H9 (cell line): ENCODE results near the gene NBEA. TPM values are rescaled to one million over a fixed set of nuclear protein-coding genes. Genes with fewer than 3 reads are reported as not detected.
A peak's percentile ranks its signal among the peaks of the same experiment; 100 is the strongest.

Source experiments
- DNase-seq: peaks from one replicate; pipeline ENCODE4 v3.0.0-alpha.2; 2017
- H2AFZ ChIP-seq: one replicate; pipeline ENCODE4 v1.6.1; 2013; ENCODE audit warnings: mild to moderate bottlenecking, low read length, control low read depth, moderate library complexity
- H2AK5ac ChIP-seq: 2 replicates; pipeline ENCODE4 v1.6.1; 2013; ENCODE audit warnings: low read length, control low read depth, mixed read lengths; ENCODE audit not compliant: insufficient read length
- H2BK120ac ChIP-seq: one replicate; pipeline ENCODE4 v1.6.1; 2013; ENCODE audit warnings: low read depth, mild to moderate bottlenecking, low read length, control low read depth, inconsistent platforms; ENCODE audit not compliant: poor library complexity, severe bottlenecking
- H2BK12ac ChIP-seq: 2 replicates; pipeline ENCODE4 v1.6.1; 2013; ENCODE audit warnings: low read length, control low read depth, mixed read lengths, low read depth; ENCODE audit not compliant: insufficient read length
- H2BK15ac ChIP-seq: 2 replicates; pipeline ENCODE4 v1.6.1; 2013; ENCODE audit warnings: low read depth, low read length, control low read depth
- H2BK20ac ChIP-seq: one replicate; pipeline ENCODE4 v1.6.1; 2013; ENCODE audit warnings: low read depth, mild to moderate bottlenecking, low read length, control low read depth, inconsistent platforms; ENCODE audit not compliant: poor library complexity, severe bottlenecking
- H2BK5ac ChIP-seq: 2 replicates; pipeline ENCODE4 v1.6.1; 2013; ENCODE audit warnings: low read length, control low read depth, mixed read lengths; ENCODE audit not compliant: insufficient read length
- H3K14ac ChIP-seq: 2 replicates; pipeline ENCODE4 v1.6.1; 2013; ENCODE audit warnings: low read length, control low read depth; ENCODE audit not compliant: insufficient read depth
- H3K18ac ChIP-seq: 2 replicates; pipeline ENCODE4 v1.6.1; 2013; ENCODE audit warnings: low read depth, mild to moderate bottlenecking, mixed read lengths, low read length, control low read depth; ENCODE audit not compliant: insufficient read length
- H3K23ac ChIP-seq: 2 replicates; pipeline ENCODE4 v1.6.1; 2013; ENCODE audit warnings: low read length, control low read depth, mixed read lengths, low read depth; ENCODE audit not compliant: insufficient read length
- H3K23me2 ChIP-seq: 2 replicates; pipeline ENCODE4 v1.6.1; 2013; ENCODE audit warnings: low read depth, mild to moderate bottlenecking, mixed read lengths, low read length, control low read depth; ENCODE audit not compliant: insufficient read length, poor library complexity, severe bottlenecking
- H3K27ac ChIP-seq: 2 replicates; pipeline ENCODE4 v1.5.1; 2013; ENCODE audit warnings: low read length, control low read depth, mixed read lengths, low read depth; ENCODE audit not compliant: insufficient read length
- H3K27me3 ChIP-seq: 2 replicates; pipeline ENCODE4 v1.6.1; 2013; ENCODE audit warnings: low read length, control low read depth, inconsistent platforms; ENCODE audit not compliant: insufficient read depth
- H3K4ac ChIP-seq: 2 replicates; pipeline ENCODE4 v1.6.1; 2013; ENCODE audit warnings: low read depth, mild to moderate bottlenecking, control low read depth, inconsistent platforms, low read length, moderate library complexity
- H3K4me1 ChIP-seq: 2 replicates; pipeline ENCODE4 v1.6.1; 2013; ENCODE audit warnings: low read length, control low read depth, inconsistent platforms; ENCODE audit not compliant: insufficient read depth
- H3K4me2 ChIP-seq: 2 replicates; pipeline ENCODE4 v1.6.1; 2013; ENCODE audit warnings: low read length, control low read depth, mixed read lengths; ENCODE audit not compliant: insufficient read length, insufficient read depth
- H3K56ac ChIP-seq: 2 replicates; pipeline ENCODE4 v1.6.1; 2013; ENCODE audit warnings: low read depth, mild to moderate bottlenecking, mixed read lengths, low read length, control low read depth; ENCODE audit not compliant: insufficient read length
- H3K79me1 ChIP-seq: 2 replicates; pipeline ENCODE4 v1.6.1; 2013; ENCODE audit warnings: low read depth, mild to moderate bottlenecking, moderate library complexity, low read length, control low read depth, inconsistent platforms; ENCODE audit not compliant: insufficient read depth, poor library complexity, severe bottlenecking
- H3K79me2 ChIP-seq: 2 replicates; pipeline ENCODE4 v1.6.1; 2013; ENCODE audit warnings: low read length, control low read depth, inconsistent platforms; ENCODE audit not compliant: insufficient read depth
- H3K9ac ChIP-seq: 2 replicates; pipeline ENCODE4 v1.6.1; 2013; ENCODE audit warnings: low read length, control low read depth, mixed read lengths; ENCODE audit not compliant: insufficient read length; ENCODE audit errors: extremely low read depth
- H3K9me3 ChIP-seq: one replicate; pipeline ENCODE4 v1.6.1; 2013; ENCODE audit warnings: low read depth, low read length, inconsistent platforms; ENCODE audit not compliant: control insufficient read depth
- H3T11ph ChIP-seq: one replicate; pipeline ENCODE4 v1.6.1; 2013; ENCODE audit warnings: mild to moderate bottlenecking, low read length, control low read depth, inconsistent platforms
- H4K20me1 ChIP-seq: one replicate; pipeline ENCODE4 v1.6.1; 2013; ENCODE audit not compliant: control insufficient read depth, insufficient read length, insufficient read depth
- H4K5ac ChIP-seq: 2 replicates; pipeline ENCODE4 v1.6.1; 2013; ENCODE audit warnings: low read depth, mild to moderate bottlenecking, mixed read lengths, low read length, control low read depth; ENCODE audit not compliant: insufficient read length
- H4K8ac ChIP-seq: replicated peaks from 2 replicates; pipeline ENCODE4 v1.6.1; 2013; ENCODE audit warnings: low read length, control low read depth, mixed read lengths, low read depth; ENCODE audit not compliant: insufficient read length
- H4K91ac ChIP-seq: 2 replicates; pipeline ENCODE4 v1.6.1; 2013; ENCODE audit warnings: low read depth, mild to moderate bottlenecking, moderate library complexity, mixed read lengths, low read length, control low read depth; ENCODE audit not compliant: insufficient read length
- H3K27ac Mint-ChIP-seq, 3 experiments: 2 replicates in 2 of 3; 3 replicates in 1 of 3; pipeline ENCODE4 v1.8.0; 2020 to 2021; ENCODE audit warnings: mixed read lengths in 3 of 3, mild to moderate bottlenecking in 1 of 3, moderate library complexity in 1 of 3
- H3K27me3 Mint-ChIP-seq: 2 replicates; pipeline ENCODE4 v1.8.0; 2021; ENCODE audit warnings: low read depth, mild to moderate bottlenecking, moderate library complexity, mixed read lengths
- H3K36me3 Mint-ChIP-seq, 3 experiments: 2 replicates in 2 of 3; 3 replicates in 1 of 3; pipeline ENCODE4 v1.8.0; 2020 to 2021; ENCODE audit warnings: low read depth in 3 of 3, mixed read lengths in 3 of 3; ENCODE audit not compliant: insufficient read depth in 1 of 3
- H3K4me1 Mint-ChIP-seq, 2 experiments: 2 replicates each; pipeline ENCODE4 v1.8.0; 2020; ENCODE audit warnings: mixed read lengths in 2 of 2
- H3K4me3 Mint-ChIP-seq, 2 experiments: 2 replicates in 1 of 2; 3 replicates in 1 of 2; pipeline ENCODE4 v1.8.0; 2020 to 2021; ENCODE audit warnings: mild to moderate bottlenecking in 2 of 2, mixed read lengths in 2 of 2, moderate library complexity in 1 of 2
- H3K9me3 Mint-ChIP-seq, 2 experiments: 2 replicates in 1 of 2; 3 replicates in 1 of 2; pipeline ENCODE4 v1.8.0; 2020; ENCODE audit warnings: mild to moderate bottlenecking in 2 of 2, mixed read lengths in 2 of 2, moderate library complexity in 1 of 2
- WGBS: extraction: QIAGEN DNeasy Blood & Tissue Kit; methylation state at CpG from one replicate; pipeline ENCODE4 v1.1.7; 2013; ENCODE audit warnings: missing lambda C conversion rate, low lambda C conversion rate, mixed read lengths; ENCODE audit not compliant: insufficient read length; ENCODE audit errors: extremely low coverage; 5-methylcytosine and 5-hydroxymethylcytosine counted together
- total RNA-seq: library from RNA; stranded (reverse); gene quantifications from 2 replicates; pipeline ENCODE4 v1.2.1, GENCODE V29; 2021
- TF ChIP-seq, protein P1 (sequence below): fragments of 200-600 bp; sonication (generic); conservative IDR thresholded peaks from 3 replicates; pipeline ENCODE4 v1.8.0; 2021; ENCODE audit warnings: antibody characterized with exemption, mild to moderate bottlenecking

The NBEA gene
- total RNA-seq, 1 experiment from 2014 or later: 17.3 TPM

DNA sequence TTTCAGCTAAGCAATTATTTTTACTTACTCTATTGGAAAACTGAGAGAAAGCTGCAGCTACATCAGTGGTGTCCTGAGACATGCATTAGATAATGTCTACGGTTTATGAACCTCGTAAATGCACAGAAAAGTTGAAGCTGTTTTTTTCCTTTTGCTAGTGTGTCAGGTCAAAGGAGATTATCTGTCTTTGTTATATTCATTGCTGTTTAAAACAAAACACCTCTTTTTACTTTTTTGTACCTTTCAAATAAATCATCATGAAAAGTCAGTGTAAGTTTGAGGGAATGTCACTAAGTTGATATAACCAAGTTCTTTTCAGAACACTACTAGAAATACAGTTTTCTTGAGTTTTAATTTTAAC lies 2.2 kb downstream of the NBEA start:
- TF ChIP-seq, protein P1, sequence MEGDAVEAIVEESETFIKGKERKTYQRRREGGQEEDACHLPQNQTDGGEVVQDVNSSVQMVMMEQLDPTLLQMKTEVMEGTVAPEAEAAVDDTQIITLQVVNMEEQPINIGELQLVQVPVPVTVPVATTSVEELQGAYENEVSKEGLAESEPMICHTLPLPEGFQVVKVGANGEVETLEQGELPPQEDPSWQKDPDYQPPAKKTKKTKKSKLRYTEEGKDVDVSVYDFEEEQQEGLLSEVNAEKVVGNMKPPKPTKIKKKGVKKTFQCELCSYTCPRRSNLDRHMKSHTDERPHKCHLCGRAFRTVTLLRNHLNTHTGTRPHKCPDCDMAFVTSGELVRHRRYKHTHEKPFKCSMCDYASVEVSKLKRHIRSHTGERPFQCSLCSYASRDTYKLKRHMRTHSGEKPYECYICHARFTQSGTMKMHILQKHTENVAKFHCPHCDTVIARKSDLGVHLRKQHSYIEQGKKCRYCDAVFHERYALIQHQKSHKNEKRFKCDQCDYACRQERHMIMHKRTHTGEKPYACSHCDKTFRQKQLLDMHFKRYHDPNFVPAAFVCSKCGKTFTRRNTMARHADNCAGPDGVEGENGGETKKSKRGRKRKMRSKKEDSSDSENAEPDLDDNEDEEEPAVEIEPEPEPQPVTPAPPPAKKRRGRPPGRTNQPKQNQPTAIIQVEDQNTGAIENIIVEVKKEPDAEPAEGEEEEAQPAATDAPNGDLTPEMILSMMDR: no peak
- no peak overlapping the region for H4K91ac ChIP-seq
- peak overlapping the region; percentile 59 for H3K4me2 ChIP-seq
- H4K8ac ChIP-seq: no peak overlapping the region
- H3K9ac ChIP-seq: no peak overlapping the region
- no peak overlapping the region for H3K27ac ChIP-seq
- H2BK20ac ChIP-seq: no peak overlapping the region
- H3K27me3 ChIP-seq: no peaks in the 10 kb centered on the region
- Mint-ChIP-seq H3K4me1 (peaks cover 49 to 54% of the 10 kb centered on the region in 2 experiments), H3K36me3 (peaks cover 0 to 2% (median 0%) of the 10 kb centered on the region in 3 experiments; a peak in 1 of 7 replicates), H3K27me3 (peaks cover 4% of the 10 kb centered on the region), H3K4me3 (peak overlapping the region; percentile 92 to 93), H3K9me3 (peaks cover 0 to 2% of the 10 kb centered on the region in 2 experiments; a peak in 1 of 5 replicates), H3K27ac (no peak overlapping the region)
- no peak overlapping the region for H2BK5ac ChIP-seq
- no peak overlapping the region for H2AK5ac ChIP-seq
- no peak overlapping the region for H3T11ph ChIP-seq
- no peak overlapping the region for H2BK120ac ChIP-seq
- H3K4ac ChIP-seq: no peak overlapping the region
- no peak overlapping the region for H3K23ac ChIP-seq
- no CpG with 5 or more reads among the region's 2 CpGs for WGBS
- peaks cover 15% of the 10 kb centered on the region for H3K23me2 ChIP-seq
- H3K14ac ChIP-seq: no peak overlapping the region
- H3K56ac ChIP-seq: no peak overlapping the region
- H3K9me3 ChIP-seq: no peaks in the 10 kb centered on the region
- H3K79me1 ChIP-seq: no peaks in the 10 kb centered on the region
- H3K79me2 ChIP-seq: peaks cover 6% of the 10 kb centered on the region; the same call in 1 of the 2 replicates
- no peak overlapping the region for H2BK12ac ChIP-seq
- peaks cover 4% of the 10 kb centered on the region; the same call in 1 of the 2 replicates for H3K4me1 ChIP-seq
- no peak overlapping the region for H2BK15ac ChIP-seq
- no peak overlapping the region for H3K18ac ChIP-seq
- no peaks in the 10 kb centered on the region for H4K20me1 ChIP-seq
- H2AFZ ChIP-seq: no peak overlapping the region
- no peak for DNase-seq
- no peak overlapping the region for H4K5ac ChIP-seq
